Gastroesophageal sphincter (tissue), 4 donors: ENCODE results near the gene PLP1. TPM values are rescaled to one million over a fixed set of nuclear protein-coding genes. Genes with fewer than 3 reads are reported as not detected.

Experiments
- ATAC-seq: fragments of 150-250 bp; one replicate; pipeline ENCODE4 v1.9.1; 2016; ENCODE audit warnings: mild to moderate bottlenecking, moderate library complexity
- H3K27ac ChIP-seq, 4 donors: fragments of 200-600 bp; sonication (generic) in 3 of 4; 1 replicate in 3 of 4; 2 replicates in 1 of 4; pipeline ENCODE4 v1.5.1; 2016 to 2019
- H3K27me3 ChIP-seq: fragments of 200-600 bp; sonication (generic); one replicate; pipeline ENCODE4 v1.5.1; 2019
- H3K36me3 ChIP-seq, 2 donors: fragments of 200-600 bp; sonication (generic); one replicate each; pipeline ENCODE4 v1.5.1; 2019; ENCODE audit warnings: control low read depth in 1 of 2
- H3K4me1 ChIP-seq, 3 donors: fragments of 200-600 bp; sonication (generic); 1 replicate in 2 of 3; 2 replicates in 1 of 3; pipeline ENCODE4 v1.5.1; 2016 to 2019; ENCODE audit warnings: control low read depth in 2 of 3
- H3K4me3 ChIP-seq, 2 donors: fragments of 200-600 bp; sonication (generic); one replicate each; pipeline ENCODE4 v1.5.1; 2019; ENCODE audit warnings: mild to moderate bottlenecking in 1 of 2, moderate library complexity in 1 of 2
- H3K9me3 ChIP-seq, 3 donors: fragments of 200-600 bp; sonication (generic); one replicate each; pipeline ENCODE4 v1.5.1; 2017 to 2019; ENCODE audit warnings: control low read depth in 2 of 3
- EP300 ChIP-seq: sonication (generic); formaldehyde crosslinking; IDR thresholded peaks from one replicate; pipeline ENCODE4 v1.6.1; 2017; ENCODE audit warnings: antibody characterized with exemption, mild to moderate bottlenecking
- POLR2A ChIP-seq, 2 donors: fragments of 450-650 bp; IDR thresholded peaks; one replicate each; pipeline ENCODE4 v1.6.1; 2017; ENCODE audit warnings: antibody characterized with exemption in 2 of 2, mild to moderate bottlenecking in 2 of 2, moderate library complexity in 1 of 2
- POLR2AphosphoS5 ChIP-seq: sonication (generic); formaldehyde crosslinking; IDR thresholded peaks from one replicate; pipeline ENCODE4 v1.6.1; 2017; ENCODE audit warnings: antibody characterized with exemption
- WGBS, 2 donors: methylation state at CpG; one replicate each; pipeline ENCODE4 v1.1.5; 2018; ENCODE audit warnings: low coverage in 1 of 2; 5-methylcytosine and 5-hydroxymethylcytosine counted together
- total RNA-seq, 4 donors: library from RNA; depleted of rRNA; stranded (reverse); fragments of >200 nt; gene quantifications; one replicate each; pipeline ENCODE4 v1.1.0, GENCODE V29; 2016
- TF ChIP-seq, protein P1 (sequence below), 4 experiments: fragments of 200-600 bp in 2 of 4; fragments of 450-650 bp in 2 of 4; sonication (generic) in 1 of 4; IDR thresholded peaks; one replicate each; pipeline ENCODE4 v1.5.1; 2017 to 2019; ENCODE audit warnings: antibody characterized with exemption in 4 of 4, mild to moderate bottlenecking in 2 of 4, moderate library complexity in 2 of 4

Gene PLP1, protein sequence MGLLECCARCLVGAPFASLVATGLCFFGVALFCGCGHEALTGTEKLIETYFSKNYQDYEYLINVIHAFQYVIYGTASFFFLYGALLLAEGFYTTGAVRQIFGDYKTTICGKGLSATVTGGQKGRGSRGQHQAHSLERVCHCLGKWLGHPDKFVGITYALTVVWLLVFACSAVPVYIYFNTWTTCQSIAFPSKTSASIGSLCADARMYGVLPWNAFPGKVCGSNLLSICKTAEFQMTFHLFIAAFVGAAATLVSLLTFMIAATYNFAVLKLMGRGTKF
- 10 to 100 TPM; 20.3 to 51.5 (median 33.0) TPM for total RNA-seq

DNA sequence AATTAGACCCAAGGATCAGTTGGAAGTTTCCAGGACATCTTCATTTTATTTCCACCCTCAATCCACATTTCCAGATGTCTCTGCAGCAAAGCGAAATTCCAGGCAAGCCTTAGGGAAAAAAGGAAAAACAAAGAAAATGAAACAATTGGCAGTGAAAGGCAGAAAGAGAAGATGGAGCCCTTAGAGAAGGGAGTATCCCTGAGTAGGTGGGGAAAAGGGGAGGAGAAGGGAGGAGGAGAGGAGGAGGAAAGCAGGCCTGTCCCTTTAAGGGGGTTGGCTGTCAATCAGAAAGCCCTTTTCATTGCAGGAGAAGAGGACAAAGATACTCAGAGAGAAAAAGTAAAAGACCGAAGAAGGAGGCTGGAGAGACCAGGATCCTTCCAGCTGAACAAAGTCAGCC, at the start of gene PLP1:
TSS of gene PLP1 (plus strand) at position 295 of the 400 bp plus-strand sequence. CDS start 156 bp downstream, outside the sequence.
- TF ChIP-seq POLR2AphosphoS5: no peak
- TF ChIP-seq, protein P1, sequence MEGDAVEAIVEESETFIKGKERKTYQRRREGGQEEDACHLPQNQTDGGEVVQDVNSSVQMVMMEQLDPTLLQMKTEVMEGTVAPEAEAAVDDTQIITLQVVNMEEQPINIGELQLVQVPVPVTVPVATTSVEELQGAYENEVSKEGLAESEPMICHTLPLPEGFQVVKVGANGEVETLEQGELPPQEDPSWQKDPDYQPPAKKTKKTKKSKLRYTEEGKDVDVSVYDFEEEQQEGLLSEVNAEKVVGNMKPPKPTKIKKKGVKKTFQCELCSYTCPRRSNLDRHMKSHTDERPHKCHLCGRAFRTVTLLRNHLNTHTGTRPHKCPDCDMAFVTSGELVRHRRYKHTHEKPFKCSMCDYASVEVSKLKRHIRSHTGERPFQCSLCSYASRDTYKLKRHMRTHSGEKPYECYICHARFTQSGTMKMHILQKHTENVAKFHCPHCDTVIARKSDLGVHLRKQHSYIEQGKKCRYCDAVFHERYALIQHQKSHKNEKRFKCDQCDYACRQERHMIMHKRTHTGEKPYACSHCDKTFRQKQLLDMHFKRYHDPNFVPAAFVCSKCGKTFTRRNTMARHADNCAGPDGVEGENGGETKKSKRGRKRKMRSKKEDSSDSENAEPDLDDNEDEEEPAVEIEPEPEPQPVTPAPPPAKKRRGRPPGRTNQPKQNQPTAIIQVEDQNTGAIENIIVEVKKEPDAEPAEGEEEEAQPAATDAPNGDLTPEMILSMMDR (IDR thresholded peaks at IDR 0.05): no peak
- TF ChIP-seq EP300: no peak
- no peak for TF ChIP-seq POLR2A (IDR thresholded peaks at IDR 0.05)
- Histone ChIP-seq H3K9me3 (no peaks in the 10 kb centered on the region), H3K27me3 (no peaks in the 10 kb centered on the region), H3K36me3 (no peaks in the 10 kb centered on the region), H3K27ac (no peak within 1 kb of the TSS), H3K4me3 (peak within 1 kb of the TSS in 1 of 2 donors; percentile 19), H3K4me1 (peaks cover 0 to 10% (median 0%) of the 10 kb centered on the region in 3 donors)
- no CpG with 5 or more reads among the region's 2 CpGs for WGBS, 2 donors
- ATAC-seq: no peak

DNA sequence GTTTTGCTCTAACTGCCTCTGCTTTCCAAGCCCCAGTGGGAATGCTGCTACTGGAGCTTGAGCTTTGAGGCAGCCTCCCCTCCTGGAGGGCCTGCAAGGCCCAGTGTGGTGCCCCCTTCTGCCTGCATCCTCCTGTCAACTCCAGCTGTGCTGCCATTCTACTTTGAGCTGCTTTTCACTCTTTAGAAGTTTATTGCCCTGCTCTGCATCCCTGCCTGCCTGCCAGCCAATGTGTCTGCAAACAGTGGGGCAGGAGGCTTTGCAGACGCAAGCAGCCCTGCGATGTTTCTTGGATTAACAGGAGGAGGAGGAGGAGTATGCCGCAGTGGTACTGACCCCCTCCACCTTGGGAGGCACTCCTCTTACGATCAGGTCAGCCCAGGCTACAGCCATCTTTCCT, 49.5 kb upstream of the PLP1 start:
- WGBS, 2 donors: 100% methylated on average over 1 of the region's 4 CpGs; no CpG with 5 or more reads in 1 of the 2 donors
- H3K36me3 ChIP-seq: no peaks in the 10 kb centered on the region
- H3K27ac ChIP-seq: no peak overlapping the region
- no peaks in the 10 kb centered on the region for H3K4me1 ChIP-seq
- no peak overlapping the region for H3K4me3 ChIP-seq
- no peaks in the 10 kb centered on the region for H3K9me3 ChIP-seq
- H3K27me3 ChIP-seq: no peaks in the 10 kb centered on the region
- TF ChIP-seq POLR2AphosphoS5 (no peak), EP300 (no peak), POLR2A (IDR thresholded peaks at IDR 0.05) (no peak)
- TF ChIP-seq, protein P1 (IDR thresholded peaks at IDR 0.05): no peak
- no peak for ATAC-seq

DNA sequence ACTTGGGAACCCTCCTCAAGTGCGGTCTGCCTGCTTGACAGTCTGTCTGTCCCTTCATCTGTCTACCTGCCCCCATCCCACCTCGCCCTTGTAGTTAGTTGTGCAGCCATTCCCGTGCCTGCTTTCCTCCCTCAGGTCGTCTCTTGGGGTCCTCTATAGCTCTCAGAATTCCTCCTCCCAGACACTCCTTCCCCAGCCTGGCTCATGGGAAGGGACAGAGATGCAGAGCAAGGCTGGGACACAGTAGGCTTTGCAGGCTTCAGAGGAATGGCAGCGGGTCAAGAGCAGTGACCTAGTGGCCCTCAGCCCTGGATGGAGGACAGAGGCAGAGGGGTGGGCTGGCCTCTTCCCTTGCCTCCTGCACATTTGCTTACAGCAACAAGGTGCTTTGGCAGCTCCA, 47.6 kb upstream of the PLP1 start:
- ATAC-seq: no peak
- WGBS, 2 donors: 20% methylated on average over 1 of the region's 5 CpGs; no CpG with 5 or more reads in 1 of the 2 donors

DNA sequence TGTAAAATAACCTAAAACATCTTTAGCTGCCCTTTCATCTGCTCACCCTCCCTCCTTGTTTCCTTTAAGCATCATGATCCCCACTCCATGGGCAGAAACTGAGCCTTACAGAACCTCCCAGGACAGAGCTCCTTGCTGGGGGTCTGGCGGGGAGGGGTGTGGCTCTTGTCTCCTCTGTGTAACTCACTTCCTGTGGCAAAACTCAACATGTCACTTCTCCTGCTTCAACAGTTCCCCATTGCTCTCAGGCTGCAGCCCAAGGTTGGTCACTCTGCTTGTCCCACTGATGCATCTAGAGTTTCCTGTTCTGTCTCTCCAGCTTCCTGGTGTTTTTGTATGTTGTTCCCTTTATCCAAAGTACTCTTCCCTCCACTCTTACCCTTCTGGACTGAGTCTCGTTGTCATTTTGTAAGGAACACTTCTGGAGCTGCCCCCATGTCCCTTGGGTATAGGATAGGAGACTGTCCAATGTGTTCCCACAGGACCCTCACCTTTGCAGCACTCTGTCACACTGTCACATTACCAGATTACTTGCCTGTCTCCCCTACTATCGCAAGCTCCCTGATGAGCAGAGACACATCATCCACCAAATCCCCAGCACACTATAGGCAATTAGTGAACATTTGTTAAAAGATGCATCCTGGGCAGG, 46.4 kb upstream of the PLP1 start:
- no peaks in the 10 kb centered on the region for H3K27me3 ChIP-seq
- no peaks in the 10 kb centered on the region for H3K4me1 ChIP-seq
- no peak for TF ChIP-seq EP300
- TF ChIP-seq, protein P1 (IDR thresholded peaks at IDR 0.05): no peak
- no peak for TF ChIP-seq POLR2AphosphoS5
- TF ChIP-seq POLR2A (IDR thresholded peaks at IDR 0.05): no peak
- H3K27ac ChIP-seq: peak overlapping the region in 1 of 4 donors; percentile 23
- H3K36me3 ChIP-seq: no peaks in the 10 kb centered on the region
- no peaks in the 10 kb centered on the region for H3K9me3 ChIP-seq
- ATAC-seq: no peak
- 44% methylated on average over 2 of the region's 3 CpGs; no CpG with 5 or more reads in 1 of the 2 donors for WGBS, 2 donors
- H3K4me3 ChIP-seq: no peak overlapping the region

More for the DNA sequence above, 47.6 kb upstream of the PLP1 start:
- TF ChIP-seq EP300: no peak
- TF ChIP-seq POLR2A (IDR thresholded peaks at IDR 0.05): no peak
- TF ChIP-seq, protein P1 (IDR thresholded peaks at IDR 0.05): no peak
- no peak for TF ChIP-seq POLR2AphosphoS5
- H3K4me3 ChIP-seq: no peak overlapping the region
- H3K9me3 ChIP-seq: no peaks in the 10 kb centered on the region
- H3K27me3 ChIP-seq: no peaks in the 10 kb centered on the region
- no peaks in the 10 kb centered on the region for H3K36me3 ChIP-seq
- no peaks in the 10 kb centered on the region for H3K4me1 ChIP-seq
- no peak overlapping the region for H3K27ac ChIP-seq
